Testis (tissue), 5 donors: Measurements from ENCODE around the gene RNF169. TPM values are rescaled to one million over a fixed set of nuclear protein-coding genes. Genes with fewer than 3 reads are reported as not detected.

Experiments
- DNase-seq: peaks from one replicate; pipeline ENCODE4 v3.0.0-alpha.2; 2019
- H3K27ac ChIP-seq, 2 donors: fragments of 200-600 bp; sonication (generic); one replicate each; pipeline ENCODE4 v1.5.1; 2019
- H3K27me3 ChIP-seq: fragments of 200-600 bp; sonication (generic); one replicate; pipeline ENCODE4 v1.5.1; 2019
- H3K36me3 ChIP-seq: fragments of 200-600 bp; sonication (generic); one replicate; pipeline ENCODE4 v1.5.1; 2017; ENCODE audit warnings: low read depth; ENCODE audit errors: missing control alignments
- H3K4me1 ChIP-seq: fragments of 200-600 bp; sonication (generic); one replicate; pipeline ENCODE4 v1.5.1; 2019
- H3K4me3 ChIP-seq, 2 donors: fragments of 200-600 bp; sonication (generic); one replicate each; pipeline ENCODE4 v1.5.1; 2017 to 2019
- H3K9me3 ChIP-seq: fragments of 200-600 bp; sonication (generic); one replicate; pipeline ENCODE4 v1.5.1; 2017
- CTCF ChIP-seq, 3 experiments: fragments of 450-650 bp in 2 of 3; fragments of 200-600 bp in 1 of 3; sonication (generic) in 1 of 3; IDR thresholded peaks; one replicate each; pipeline ENCODE4 v1.5.1; 2016 to 2019; ENCODE audit warnings: antibody characterized with exemption in 3 of 3, mild to moderate bottlenecking in 2 of 3, moderate library complexity in 1 of 3
- POLR2A ChIP-seq: fragments of 450-650 bp; IDR thresholded peaks from one replicate; pipeline ENCODE4 v1.6.1; 2017; ENCODE audit warnings: antibody characterized with exemption, mild to moderate bottlenecking, moderate library complexity
- WGBS, 2 donors: methylation state at CpG; one replicate each; pipeline ENCODE4 v1.1.5; 2018; 5-methylcytosine and 5-hydroxymethylcytosine counted together
- intact Hi-C: fragments of 100-400 bp; cut with DNase I; formaldehyde crosslinking; loops from one replicate; pipeline ENCODE4 v1.15.1; 2023; ENCODE audit warnings: low total_unique reads
- long read RNA-seq, 2 donors: transcript quantifications; one replicate each; lab custom pipeline, GENCODE V29; 2026
- polyA plus RNA-seq: library from polyadenylated mRNA; stranded (reverse); fragments of 350-450 nt; fragmentation: Illumina TruSeq; extraction: RNeasy Lipid Tissue Mini Kit (QIAGEN cat#74804); gene quantifications from one replicate; pipeline ENCODE4 v1.2.3, GENCODE V29; 2014; ENCODE audit warnings: low read depth, low replicate concordance; ENCODE audit not compliant: insufficient read depth
- total RNA-seq, 2 donors: library from RNA; depleted of rRNA; stranded (reverse); fragments of >200 nt; gene quantifications; one replicate each; pipeline ENCODE4 v1.2.3, GENCODE V29; 2016

The RNF169 gene
- total RNA-seq (10 to 100 TPM; 19.3 to 19.4 TPM), polyA plus RNA-seq (7.2 TPM)
- long read RNA-seq, donor 1, full-length matches to known transcripts = 2 of 63 reads
- long read RNA-seq, donor 1, partial matches to known transcripts = 61 of 63 reads
- long read RNA-seq, donor 1, other reads (novel, unspliced or antisense) = 0 of 63 reads
- long read RNA-seq, donor 2, full-length matches to known transcripts = 1 of 1 reads
- long read RNA-seq, donor 2, partial matches to known transcripts = 0 of 1 reads
- long read RNA-seq, donor 2, other reads (novel, unspliced or antisense) = 0 of 1 reads

- 1% methylated on average over 17 to 41 of the region's 47 CpGs for WGBS, 2 donors
- no peaks in the 10 kb centered on the region for H3K9me3 ChIP-seq
- H3K27me3 ChIP-seq = no peaks in the 10 kb centered on the region
- DNase-seq = peak; percentile 99
- peak within 1 kb of the TSS; percentile 94 to 99 for H3K27ac ChIP-seq
- H3K4me3 ChIP-seq = peak within 1 kb of the TSS; percentile 74 to 93
- no peaks in the 10 kb centered on the region for H3K36me3 ChIP-seq
- TF ChIP-seq POLR2A (no peak), CTCF (IDR thresholded peaks at IDR 0.05) (no peak)
- intact Hi-C loops = no loop called here
- peaks cover 6% of the 10 kb centered on the region for H3K4me1 ChIP-seq
Observed at GRCh38 chr11:74748211-74749126, at the start of gene RNF169. Gene RNF169, plus strand, starts transcription at chr11:74748849. Its CDS starts 32 bp downstream, at chr11:74748881.

GRCh38 chr11:74699615-74700396 lies 48.8 kb upstream of the RNF169 start:
- WGBS, 2 donors = 87% methylated on average over 9 of the region's 9 CpGs
- Histone ChIP-seq H3K36me3 (no peaks in the 10 kb centered on the region), H3K27me3 (no peaks in the 10 kb centered on the region), H3K9me3 (no peaks in the 10 kb centered on the region), H3K4me1 (peaks cover 8% of the 10 kb centered on the region), H3K4me3 (no peak overlapping the region), H3K27ac (no peak overlapping the region)
- intact Hi-C loops = no loop called here
- TF ChIP-seq CTCF (IDR thresholded peaks at IDR 0.05) (no peak), POLR2A (no peak)
- no peak for DNase-seq

- Histone ChIP-seq H3K36me3 (no peaks in the 10 kb centered on the region), H3K9me3 (no peaks in the 10 kb centered on the region)
- 76 to 78% methylated on average over 7 to 8 of the region's 8 CpGs for WGBS, 2 donors
Observed at GRCh38 chr11:74701351-74701750, 47.3 kb upstream of the RNF169 start.

More at GRCh38 chr11:74701351-74701750, 47.3 kb upstream of the RNF169 start:
- TF ChIP-seq CTCF (IDR thresholded peaks at IDR 0.05) (no peak), POLR2A (no peak)
- H3K27ac ChIP-seq = no peak overlapping the region
- no peak overlapping the region for H3K4me3 ChIP-seq
- peaks cover 8% of the 10 kb centered on the region for H3K4me1 ChIP-seq
- no peaks in the 10 kb centered on the region for H3K27me3 ChIP-seq
- no peak for DNase-seq
- intact Hi-C loops = no loop called here
